ENCODE results near the gene KRT84. TPM values are rescaled to one million over a fixed set of nuclear protein-coding genes. Genes with fewer than 3 reads are reported as not detected.
"Not testable (repeated sequence)": the region's sequence is repeated elsewhere in the genome, so short reads cannot be mapped to it uniquely, and the experiment has no call there.

Gene KRT84
- total RNA-seq, 1 donor from 2014 or later = 0.10 TPM

GRCh38 chr12:52360106-52360662 lies 25.3 kb downstream of the KRT84 start:
- DNase-seq = no peak

DNA sequence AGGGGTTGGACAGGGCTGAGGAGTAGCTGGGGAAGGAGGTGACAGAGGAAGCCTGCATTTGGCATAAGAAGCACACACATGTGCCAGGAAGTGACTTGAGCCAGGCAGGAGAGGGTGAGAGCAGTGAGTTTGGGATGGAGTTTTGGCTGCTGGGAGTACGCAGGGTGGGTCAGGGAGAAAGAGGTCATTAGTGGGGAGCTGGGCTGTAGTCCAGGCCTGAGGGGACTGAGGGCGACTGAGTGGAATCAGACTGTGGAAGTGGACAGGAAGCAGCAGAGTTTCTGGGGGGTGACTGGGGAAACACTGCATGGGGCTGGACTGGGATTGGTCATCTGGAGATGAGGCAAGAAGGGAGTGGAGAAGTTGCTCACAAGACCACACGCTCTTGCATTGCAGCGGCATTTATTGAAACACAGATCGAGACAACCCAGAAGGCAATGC lies 25.8 kb downstream of the KRT84 start:
- DNase-seq = no peak

GRCh38 chr12:52358575-52359350 lies 26.7 kb downstream of the KRT84 start:
- no peak for DNase-seq

- DNase-seq = no peak
Observed at GRCh38 chr12:52356762-52357580, 28.5 kb downstream of the KRT84 start.

DNA sequence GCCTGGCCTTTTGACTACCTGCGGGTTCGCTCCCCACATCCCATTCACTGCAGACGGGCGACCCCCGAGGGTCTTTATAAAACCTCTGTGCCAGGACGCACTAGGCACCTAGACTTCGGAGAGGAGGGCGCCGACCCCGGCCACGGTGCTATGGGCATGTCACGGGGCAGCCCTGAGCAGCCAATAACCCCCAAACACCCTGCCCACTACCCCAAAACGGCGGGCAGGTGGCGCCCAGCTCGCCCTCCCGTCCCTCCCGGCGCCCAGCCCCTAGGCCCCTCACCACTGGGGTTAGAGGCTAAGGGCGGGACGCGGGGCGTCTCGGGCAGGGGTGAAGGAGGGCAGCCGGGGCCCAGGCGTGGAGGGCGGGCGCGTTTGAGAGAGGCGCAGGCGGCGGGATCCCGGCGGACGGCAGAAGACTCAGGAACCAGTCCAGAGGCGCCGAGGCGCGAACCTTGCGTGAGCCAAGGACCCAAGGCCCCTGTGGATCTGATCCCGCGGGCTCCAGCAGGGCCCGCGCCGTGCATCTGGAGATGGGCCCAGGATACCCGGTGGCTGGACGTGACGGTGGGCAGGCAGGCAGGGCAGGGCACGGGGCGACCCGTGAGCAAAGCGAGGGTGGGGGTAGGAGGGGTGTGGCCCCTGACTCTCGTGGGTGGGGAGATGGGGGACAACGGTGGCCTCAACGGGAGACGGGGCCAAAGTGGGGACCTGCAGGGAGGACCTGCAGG lies 29.3 kb downstream of the KRT84 start:
- DNase-seq = no peak

DNA sequence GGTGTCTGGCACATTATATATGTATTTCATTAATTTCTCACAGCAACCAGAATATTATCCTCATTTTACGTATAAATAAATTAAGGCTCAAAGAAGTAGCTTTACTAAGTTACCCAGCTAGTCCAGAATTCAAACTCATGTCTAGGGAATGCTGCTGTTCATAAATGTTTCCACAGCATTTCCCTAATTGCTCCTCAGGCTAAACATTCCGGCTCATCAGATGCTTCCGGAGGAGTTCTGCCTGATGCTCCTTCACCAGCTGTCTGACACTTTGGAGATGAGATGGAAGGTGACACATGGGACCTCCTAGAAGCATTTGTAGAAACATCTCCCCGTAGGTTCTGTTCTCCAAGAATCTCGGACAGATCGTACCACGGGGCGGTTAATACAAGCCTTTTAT lies 30.3 kb downstream of the KRT84 start:
- DNase-seq = no peak

DNA sequence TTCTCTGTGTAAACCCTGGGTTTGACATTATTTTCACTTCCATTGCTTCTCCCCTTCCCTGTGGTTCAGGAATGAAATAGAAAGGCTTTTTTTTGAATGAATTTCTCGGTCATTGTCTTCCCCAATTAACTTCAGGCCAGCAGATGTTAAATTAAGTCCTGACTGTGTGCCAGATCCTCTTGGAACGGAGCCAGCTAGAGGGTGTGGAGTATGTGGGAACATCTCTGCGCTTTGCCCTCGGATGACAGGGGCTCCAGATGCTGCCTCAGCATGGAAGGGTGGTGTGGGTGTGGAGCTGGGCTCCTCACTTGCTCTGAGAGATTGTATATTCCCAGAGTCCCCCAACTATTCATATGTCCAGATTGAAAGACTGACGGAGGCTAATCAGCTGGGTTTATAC lies 31.3 kb downstream of the KRT84 start:
- DNase-seq = no peak

GRCh38 chr12:52353766-52354165 lies 31.7 kb downstream of the KRT84 start:
- DNase-seq = no peak

- DNase-seq = no peak
Observed at GRCh38 chr12:52352951-52353350, 32.5 kb downstream of the KRT84 start.

DNA sequence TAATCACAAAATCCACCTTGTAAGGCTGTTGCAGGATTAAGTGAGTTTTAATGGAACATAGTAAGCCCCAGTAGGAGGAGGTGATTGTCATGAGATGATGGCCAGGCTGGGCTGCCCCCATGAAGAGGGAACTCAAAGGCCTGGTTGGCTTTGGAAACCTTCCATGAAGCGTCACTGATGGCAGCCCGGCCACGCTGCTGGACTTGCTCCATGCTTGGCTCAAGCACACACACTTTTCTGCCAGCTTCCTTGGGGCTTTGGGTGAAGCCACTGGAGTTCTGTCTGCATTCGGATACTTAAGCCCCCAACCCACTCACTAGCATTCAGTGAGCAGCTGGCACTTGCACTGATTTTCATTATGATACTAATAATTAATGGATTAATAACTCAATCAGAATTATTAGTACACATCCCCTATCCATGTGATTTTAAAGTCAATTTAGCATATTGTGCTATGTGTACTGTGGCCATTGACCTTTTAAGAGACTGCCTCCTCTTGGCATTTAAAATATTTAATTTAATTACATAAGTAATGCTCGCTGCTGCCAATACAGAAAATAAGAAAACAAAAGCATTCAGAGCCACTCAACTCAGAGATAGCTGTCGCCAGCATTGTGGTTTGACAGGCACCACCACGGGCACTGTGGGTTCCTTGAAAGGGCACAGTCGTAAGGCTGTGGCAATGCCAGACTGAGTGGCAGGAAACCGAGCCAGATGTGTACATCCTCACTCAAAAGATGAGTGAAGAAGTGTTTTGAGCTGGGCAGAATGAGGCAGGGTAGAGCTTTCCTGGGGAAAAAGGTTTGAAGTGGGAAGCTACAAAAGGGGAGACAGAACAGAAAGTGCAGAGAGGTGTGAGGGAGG lies 34.0 kb downstream of the KRT84 start:
- DNase-seq = no peak

GRCh38 chr12:52350786-52351185 lies 34.7 kb downstream of the KRT84 start:
- no peak for DNase-seq

DNA sequence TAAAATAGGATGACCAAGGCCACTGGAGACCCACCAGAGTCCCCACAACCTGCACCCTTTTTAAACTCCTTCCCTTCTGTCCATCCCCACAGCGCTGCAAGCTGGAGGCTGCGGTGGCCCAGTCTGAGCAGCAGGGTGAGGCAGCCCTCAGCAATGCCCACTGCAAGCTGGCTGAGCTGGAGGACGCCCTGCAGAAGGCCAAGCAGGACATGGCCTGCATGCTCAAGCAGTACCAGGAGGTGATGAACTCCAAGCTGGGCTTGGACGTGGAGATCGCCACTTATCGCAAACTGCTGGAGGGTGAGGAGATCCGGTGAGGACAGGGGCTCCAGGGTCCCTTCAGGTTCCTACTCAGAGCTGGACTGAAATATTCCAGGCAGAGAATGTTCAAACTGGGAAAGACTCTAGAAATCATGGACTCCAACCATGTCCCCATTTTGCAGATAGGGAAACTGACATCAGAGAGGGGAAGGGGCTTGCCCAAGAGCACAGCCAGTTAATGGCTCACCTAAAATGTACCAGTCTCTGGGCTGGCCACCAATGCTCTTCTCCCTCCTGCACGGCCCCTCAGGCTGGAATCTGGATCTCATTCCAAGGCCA lies 35.3 kb downstream of the KRT84 start:
- no peak for DNase-seq

- DNase-seq = no peak
Observed at GRCh38 chr12:52349196-52349595, 36.3 kb downstream of the KRT84 start.

- no peak for DNase-seq
Observed at GRCh38 chr12:52347551-52348510, 37.6 kb downstream of the KRT84 start.

- DNase-seq = no peak
Observed at GRCh38 chr12:52347016-52347415, 38.4 kb downstream of the KRT84 start.

- DNase-seq = no peak
Observed at GRCh38 chr12:52346593-52346992, 38.9 kb downstream of the KRT84 start.

GRCh38 chr12:52345041-52345440 lies 40.4 kb downstream of the KRT84 start:
- DNase-seq = not testable (repeated sequence)

DNA sequence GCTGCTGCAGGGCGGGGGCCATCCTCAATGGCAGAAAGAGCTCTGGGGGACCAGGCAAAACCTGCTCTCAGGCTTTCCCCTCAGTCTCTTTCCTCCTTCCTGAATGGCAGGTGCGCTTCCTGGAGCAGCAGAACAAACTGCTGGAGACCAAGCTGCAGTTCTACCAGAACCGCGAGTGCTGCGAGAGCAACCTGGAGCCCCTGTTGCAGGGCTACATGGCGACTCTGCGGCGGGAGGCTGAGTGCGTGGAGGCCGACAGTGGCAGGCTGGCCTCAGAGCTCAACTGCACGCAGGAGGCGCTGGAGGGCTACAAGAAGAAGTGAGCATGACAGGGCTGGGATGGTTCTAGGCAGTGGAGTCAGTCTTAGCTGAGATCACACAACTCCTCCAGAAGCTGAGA lies 41.3 kb downstream of the KRT84 start:
- DNase-seq = no peak

DNA sequence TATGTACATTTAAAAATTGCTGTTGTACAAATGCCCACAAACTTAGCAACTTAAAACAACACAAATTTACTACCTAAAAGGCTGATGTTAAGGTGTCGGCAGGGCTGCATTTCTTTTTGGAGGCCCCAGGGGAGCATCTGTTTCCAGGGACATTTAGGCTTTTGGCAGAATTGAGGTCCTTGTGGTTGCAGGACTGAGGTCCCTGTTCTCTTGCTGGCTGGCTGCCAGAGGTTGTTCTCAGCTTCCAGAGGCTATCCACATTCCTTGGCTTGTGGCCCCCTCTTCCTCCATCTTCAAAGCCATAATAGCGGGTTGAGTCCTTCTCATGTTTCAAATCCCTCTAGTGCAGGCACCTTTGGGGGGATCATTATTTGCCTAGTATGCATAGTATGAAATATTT lies 41.9 kb downstream of the KRT84 start:
- DNase-seq = no peak
